ENCODE data around the gene ARHGAP36. TPM values are rescaled to one million over a fixed set of nuclear protein-coding genes. Genes with fewer than 3 reads are reported as not detected.

The ARHGAP36 gene
- total RNA-seq, 1 experiment from 2014 or later = not detected

DNA sequence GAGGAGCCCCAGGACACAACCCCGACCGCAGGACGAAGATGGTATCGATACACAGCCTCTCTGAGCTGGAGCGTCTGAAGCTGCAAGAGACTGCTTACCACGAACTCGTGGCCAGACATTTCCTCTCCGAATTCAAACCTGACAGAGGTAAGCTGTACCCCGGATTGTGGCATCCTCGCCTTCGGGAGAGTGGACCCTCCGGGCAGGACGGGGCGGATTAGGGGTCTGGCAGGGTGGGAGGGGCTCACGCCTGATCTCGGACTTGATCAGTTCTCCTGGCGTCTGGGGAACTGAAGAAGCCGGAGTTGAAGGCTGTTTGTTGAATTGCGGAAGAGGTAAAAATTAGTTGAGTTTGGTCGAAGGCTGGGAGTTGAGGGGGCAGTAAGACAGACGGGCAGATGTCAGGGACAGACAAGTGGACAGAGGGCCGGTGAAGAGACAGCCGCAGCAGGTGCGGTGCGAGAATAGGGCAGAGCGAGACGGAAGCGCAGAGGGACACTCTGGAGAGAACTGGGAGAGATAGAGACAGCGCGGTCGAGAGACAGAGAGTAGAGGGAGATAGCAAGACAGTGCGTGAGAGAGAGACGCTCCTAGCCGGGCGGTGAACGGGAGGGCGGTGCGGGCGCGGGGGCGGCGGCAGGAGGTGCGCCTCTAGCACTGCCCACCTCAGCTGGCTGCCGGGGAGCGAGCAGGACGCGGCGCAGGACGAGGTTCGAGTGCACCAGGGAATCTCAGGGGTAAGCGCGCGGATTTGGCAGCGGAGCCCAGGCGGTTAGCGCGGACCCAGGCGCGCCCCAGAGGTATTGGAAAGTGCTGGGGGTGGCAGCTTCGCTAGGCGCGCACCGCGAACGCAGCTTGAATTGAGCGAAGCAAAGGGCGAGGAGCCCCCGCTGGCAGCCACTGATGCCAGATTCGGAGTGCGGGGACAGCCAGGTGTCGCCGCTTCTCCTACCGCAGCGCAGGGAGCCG is 23.9 kb downstream of the ARHGAP36 start:
- H3K36me3 Mint-ChIP-seq (ENCODE audit: insufficient read depth, unreplicated experiment) = no peaks in the 10 kb centered on the region
- intact Hi-C loops (cut with micrococcal nuclease) = no loop called here
- peaks cover 9% of the 10 kb centered on the region for H3K9me3 Mint-ChIP-seq (ENCODE audit: unreplicated experiment)
- POLR2A ChIA-PET = no interaction called here
- peaks cover 89% of the 10 kb centered on the region for H3K27me3 Mint-ChIP-seq (ENCODE audit: insufficient read depth, unreplicated experiment)
- DNase-seq (ENCODE audit: unreplicated experiment) = no peak
- TF ChIP-seq, protein P1, sequence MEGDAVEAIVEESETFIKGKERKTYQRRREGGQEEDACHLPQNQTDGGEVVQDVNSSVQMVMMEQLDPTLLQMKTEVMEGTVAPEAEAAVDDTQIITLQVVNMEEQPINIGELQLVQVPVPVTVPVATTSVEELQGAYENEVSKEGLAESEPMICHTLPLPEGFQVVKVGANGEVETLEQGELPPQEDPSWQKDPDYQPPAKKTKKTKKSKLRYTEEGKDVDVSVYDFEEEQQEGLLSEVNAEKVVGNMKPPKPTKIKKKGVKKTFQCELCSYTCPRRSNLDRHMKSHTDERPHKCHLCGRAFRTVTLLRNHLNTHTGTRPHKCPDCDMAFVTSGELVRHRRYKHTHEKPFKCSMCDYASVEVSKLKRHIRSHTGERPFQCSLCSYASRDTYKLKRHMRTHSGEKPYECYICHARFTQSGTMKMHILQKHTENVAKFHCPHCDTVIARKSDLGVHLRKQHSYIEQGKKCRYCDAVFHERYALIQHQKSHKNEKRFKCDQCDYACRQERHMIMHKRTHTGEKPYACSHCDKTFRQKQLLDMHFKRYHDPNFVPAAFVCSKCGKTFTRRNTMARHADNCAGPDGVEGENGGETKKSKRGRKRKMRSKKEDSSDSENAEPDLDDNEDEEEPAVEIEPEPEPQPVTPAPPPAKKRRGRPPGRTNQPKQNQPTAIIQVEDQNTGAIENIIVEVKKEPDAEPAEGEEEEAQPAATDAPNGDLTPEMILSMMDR (IDR thresholded peaks at IDR 0.05; ENCODE audit: unreplicated experiment) = no peak
- CTCF ChIA-PET = interaction anchor here (0.6 kb wide), 1 partner anchor 13 kb away, joined by 4 read pairs; no protein-coding TSS in a partner anchor
- H3K4me3 Mint-ChIP-seq (ENCODE audit: unreplicated experiment) = no peak overlapping the region
- no peaks in the 10 kb centered on the region for H3K4me1 Mint-ChIP-seq (ENCODE audit: insufficient read depth, unreplicated experiment)
- H3K27ac Mint-ChIP-seq (ENCODE audit: low read depth, unreplicated experiment) = no peak overlapping the region
- no TSS peak for BruUV-seq (replicated peaks)

DNA sequence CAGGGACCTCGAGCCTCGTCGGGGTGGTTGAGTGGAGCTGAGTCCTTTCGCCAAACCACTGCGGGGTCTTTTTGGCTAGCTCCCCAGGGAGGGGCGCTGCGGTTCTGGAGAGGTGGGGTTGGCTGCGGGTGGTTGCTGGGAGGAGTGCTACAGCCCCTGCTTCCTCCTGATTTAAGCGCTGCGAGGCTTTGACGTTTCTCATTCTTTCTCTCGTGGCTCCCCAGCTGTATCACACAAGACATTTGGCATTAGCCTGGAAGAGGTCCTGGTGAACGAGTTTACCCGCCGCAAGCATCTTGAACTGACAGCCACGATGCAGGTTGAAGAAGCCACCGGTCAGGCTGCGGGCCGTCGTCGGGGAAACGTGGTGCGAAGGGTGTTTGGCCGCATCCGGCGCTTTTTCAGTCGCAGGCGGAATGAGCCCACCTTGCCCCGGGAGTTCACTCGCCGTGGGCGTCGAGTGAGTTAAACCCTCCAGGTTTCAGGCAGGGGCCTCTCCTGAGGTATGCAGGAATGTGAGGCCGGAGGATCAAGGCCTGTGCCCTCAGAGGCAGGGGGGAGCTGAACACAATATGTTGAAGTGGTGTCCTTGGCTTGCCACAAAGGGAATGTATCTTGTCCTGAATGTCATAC is 25.5 kb downstream of the ARHGAP36 start:
- peaks cover 94% of the 10 kb centered on the region for H3K27me3 Mint-ChIP-seq (ENCODE audit: insufficient read depth, unreplicated experiment)
- H3K4me1 Mint-ChIP-seq (ENCODE audit: insufficient read depth, unreplicated experiment) = no peaks in the 10 kb centered on the region
- H3K9me3 Mint-ChIP-seq (ENCODE audit: unreplicated experiment) = peaks cover 9% of the 10 kb centered on the region

DNA sequence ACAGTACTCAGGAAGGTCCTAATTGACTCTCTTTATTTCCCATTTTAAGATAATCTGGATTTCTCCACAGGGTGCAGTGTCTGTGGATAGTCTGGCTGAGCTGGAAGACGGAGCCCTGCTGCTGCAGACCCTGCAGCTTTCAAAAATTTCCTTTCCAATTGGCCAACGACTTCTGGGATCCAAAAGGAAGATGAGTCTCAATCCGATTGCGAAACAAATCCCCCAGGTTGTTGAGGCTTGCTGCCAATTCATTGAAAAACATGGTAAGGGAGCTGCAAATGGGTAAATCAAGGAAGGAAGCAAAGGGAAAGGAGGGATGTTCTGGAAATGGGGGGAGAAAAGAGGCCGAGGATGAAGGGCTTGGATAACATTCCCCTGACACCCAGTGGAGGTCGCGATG is 26.0 kb downstream of the ARHGAP36 start:
- ChIA-PET POLR2A (no interaction called here), CTCF (interaction anchor here (0.6 to 1.2 kb wide), 2 partner anchors 18 to 540 kb away, joined by 4 read pairs; no protein-coding TSS in a partner anchor)
- H3K36me3 Mint-ChIP-seq (ENCODE audit: insufficient read depth, unreplicated experiment) = no peaks in the 10 kb centered on the region
- H3K27me3 Mint-ChIP-seq (ENCODE audit: insufficient read depth, unreplicated experiment) = peaks cover 94% of the 10 kb centered on the region
- H3K4me1 Mint-ChIP-seq (ENCODE audit: insufficient read depth, unreplicated experiment) = no peaks in the 10 kb centered on the region
- no peak overlapping the region for H3K4me3 Mint-ChIP-seq (ENCODE audit: unreplicated experiment)
- BruUV-seq (replicated peaks) = no TSS peak
- H3K27ac Mint-ChIP-seq (ENCODE audit: low read depth, unreplicated experiment) = no peak overlapping the region
- DNase-seq (ENCODE audit: unreplicated experiment) = no peak
- peaks cover 9% of the 10 kb centered on the region for H3K9me3 Mint-ChIP-seq (ENCODE audit: unreplicated experiment)
- intact Hi-C loops (cut with micrococcal nuclease) = no loop called here
- TF ChIP-seq, protein P1 (IDR thresholded peaks at IDR 0.05; ENCODE audit: unreplicated experiment) = no peak

More for the DNA sequence above, 25.5 kb downstream of the ARHGAP36 start:
- Mint-ChIP-seq H3K27ac (ENCODE audit: low read depth, unreplicated experiment) (no peak overlapping the region), H3K36me3 (ENCODE audit: insufficient read depth, unreplicated experiment) (no peaks in the 10 kb centered on the region), H3K4me3 (ENCODE audit: unreplicated experiment) (no peak overlapping the region)
- DNase-seq (ENCODE audit: unreplicated experiment) = no peak
- TF ChIP-seq, protein P1 (IDR thresholded peaks at IDR 0.05; ENCODE audit: unreplicated experiment) = no peak
- ChIA-PET POLR2A (no interaction called here), CTCF (interaction anchor here (0.6 kb wide), 1 partner anchor 541 kb away, joined by 4 read pairs; no protein-coding TSS in a partner anchor)
- no TSS peak for BruUV-seq (replicated peaks)
- intact Hi-C loops (cut with micrococcal nuclease) = no loop called here

DNA sequence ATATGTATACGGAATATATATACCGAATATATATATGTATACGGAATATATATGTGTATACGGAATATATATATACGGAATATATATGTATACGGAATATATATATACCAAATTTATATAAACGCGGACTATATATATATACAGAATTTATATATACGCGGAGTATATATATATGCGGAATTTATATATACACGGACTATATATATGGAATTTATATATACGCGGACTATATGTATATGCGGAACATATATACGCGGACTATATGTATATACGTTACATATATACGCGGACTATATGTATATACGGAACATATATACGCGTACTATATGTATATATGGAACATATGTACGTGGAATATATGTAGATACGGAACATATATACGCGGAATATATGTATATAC is 78.6 kb downstream of the ARHGAP36 start:
- no TSS peak for BruUV-seq (replicated peaks)
- CTCF ChIA-PET = no interaction called here
- TF ChIP-seq, protein P1 (IDR thresholded peaks at IDR 0.05; ENCODE audit: unreplicated experiment) = no peak
- Mint-ChIP-seq H3K4me3 (ENCODE audit: unreplicated experiment) (no peak overlapping the region), H3K27me3 (ENCODE audit: insufficient read depth, unreplicated experiment) (peaks cover 13% of the 10 kb centered on the region), H3K36me3 (ENCODE audit: insufficient read depth, unreplicated experiment) (no peaks in the 10 kb centered on the region), H3K4me1 (ENCODE audit: insufficient read depth, unreplicated experiment) (no peaks in the 10 kb centered on the region), H3K9me3 (ENCODE audit: unreplicated experiment) (no peaks in the 10 kb centered on the region), H3K27ac (ENCODE audit: low read depth, unreplicated experiment) (no peak overlapping the region)
- DNase-seq (ENCODE audit: unreplicated experiment) = no peak
- POLR2A ChIA-PET = no interaction called here
- intact Hi-C loops (cut with micrococcal nuclease) = no loop called here

All from MCF 10A (cell line).